GM06990 (cell line): ENCODE measurements around the gene GRK5.

ENCODE experiments used
- DNase-seq: peaks from one replicate; pipeline ENCODE4 v3.0.0-alpha.2; 2011; ENCODE audit not compliant: insufficient read length; ENCODE audit errors: extremely low read depth
- H3K27me3 ChIP-seq: replicated peaks from 2 replicates; pipeline ENCODE4 v1.6.0; 2011; ENCODE audit warnings: low read length; ENCODE audit not compliant: control insufficient read depth, insufficient read depth
- H3K36me3 ChIP-seq: 2 replicates; pipeline ENCODE4 v1.5.1; 2011; ENCODE audit warnings: low read length; ENCODE audit not compliant: control insufficient read depth, insufficient read depth
- H3K4me3 ChIP-seq: replicated peaks from 2 replicates; pipeline ENCODE4 v1.5.1; 2011; ENCODE audit warnings: low read depth, mild to moderate bottlenecking, control low read depth, low read length
- TF ChIP-seq, protein P1 (sequence below): IDR thresholded peaks from 2 replicates; pipeline ENCODE4 v1.5.1; 2011; ENCODE audit warnings: low read length, control low read depth, mild to moderate bottlenecking, inconsistent platforms; ENCODE audit not compliant: insufficient read depth, poor library complexity, severe bottlenecking

GRK5 gene

DNA sequence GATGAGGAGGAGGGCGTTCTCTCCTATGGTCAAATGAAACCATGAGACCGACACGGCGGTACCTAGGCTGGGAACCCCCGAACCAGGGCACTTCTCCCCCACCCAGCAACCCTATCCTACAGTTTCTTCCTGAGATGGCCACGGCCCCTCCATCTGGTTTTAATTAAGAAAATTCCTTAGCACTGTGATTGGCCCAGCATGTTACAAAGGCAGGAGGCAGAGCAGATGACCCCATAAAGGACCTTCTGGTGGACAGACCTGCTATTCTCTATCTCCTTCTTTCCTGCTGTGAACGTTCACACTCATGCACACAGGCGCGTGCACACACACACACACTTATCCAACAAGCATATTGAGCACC lies 205.7 kb downstream of the GRK5 start:
- Histone ChIP-seq H3K4me3 (no peak overlapping the region), H3K27me3 (no peaks in the 10 kb centered on the region), H3K36me3 (peaks cover 7% of the 10 kb centered on the region)
- DNase-seq = no peak
- TF ChIP-seq, protein P1, sequence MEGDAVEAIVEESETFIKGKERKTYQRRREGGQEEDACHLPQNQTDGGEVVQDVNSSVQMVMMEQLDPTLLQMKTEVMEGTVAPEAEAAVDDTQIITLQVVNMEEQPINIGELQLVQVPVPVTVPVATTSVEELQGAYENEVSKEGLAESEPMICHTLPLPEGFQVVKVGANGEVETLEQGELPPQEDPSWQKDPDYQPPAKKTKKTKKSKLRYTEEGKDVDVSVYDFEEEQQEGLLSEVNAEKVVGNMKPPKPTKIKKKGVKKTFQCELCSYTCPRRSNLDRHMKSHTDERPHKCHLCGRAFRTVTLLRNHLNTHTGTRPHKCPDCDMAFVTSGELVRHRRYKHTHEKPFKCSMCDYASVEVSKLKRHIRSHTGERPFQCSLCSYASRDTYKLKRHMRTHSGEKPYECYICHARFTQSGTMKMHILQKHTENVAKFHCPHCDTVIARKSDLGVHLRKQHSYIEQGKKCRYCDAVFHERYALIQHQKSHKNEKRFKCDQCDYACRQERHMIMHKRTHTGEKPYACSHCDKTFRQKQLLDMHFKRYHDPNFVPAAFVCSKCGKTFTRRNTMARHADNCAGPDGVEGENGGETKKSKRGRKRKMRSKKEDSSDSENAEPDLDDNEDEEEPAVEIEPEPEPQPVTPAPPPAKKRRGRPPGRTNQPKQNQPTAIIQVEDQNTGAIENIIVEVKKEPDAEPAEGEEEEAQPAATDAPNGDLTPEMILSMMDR = no peak

DNA sequence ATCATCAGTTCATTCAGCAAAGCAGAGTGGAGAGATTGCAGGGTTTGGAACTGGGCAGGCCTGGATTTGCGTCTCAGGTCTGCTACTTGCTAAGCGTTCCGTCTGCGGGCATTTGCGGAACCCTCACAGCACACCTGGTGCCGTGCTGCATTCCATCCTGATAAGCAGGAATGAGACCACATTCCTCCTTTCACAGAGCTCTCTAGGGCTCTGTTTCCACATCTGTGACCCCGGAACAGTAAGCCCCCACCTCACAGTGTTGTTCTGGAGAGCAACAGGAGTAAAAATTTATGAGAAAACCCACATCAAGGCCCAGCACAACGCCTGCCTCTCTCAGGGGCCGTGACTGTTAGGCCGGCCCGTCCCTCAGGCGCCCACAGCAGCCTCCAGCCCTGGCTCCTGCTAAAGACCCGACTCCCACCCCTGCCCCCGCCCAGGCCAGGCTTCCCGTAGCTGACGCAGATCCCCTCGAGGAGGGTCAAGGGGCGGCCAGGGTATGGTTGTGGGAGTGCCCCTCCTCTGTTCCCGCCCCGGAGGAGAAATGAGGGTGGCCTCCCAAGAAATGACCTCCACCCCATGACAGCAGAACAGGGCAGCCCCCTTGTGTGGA lies 206.2 kb downstream of the GRK5 start:
- Histone ChIP-seq H3K4me3 (no peak overlapping the region), H3K36me3 (peaks cover 7% of the 10 kb centered on the region), H3K27me3 (no peaks in the 10 kb centered on the region)
- TF ChIP-seq, protein P1 = no peak
- DNase-seq = no peak

GRCh38 chr10:119414081-119414611 lies 206.8 kb downstream of the GRK5 start:
- no peak overlapping the region for H3K4me3 ChIP-seq
- TF ChIP-seq, protein P1 = no peak
- no peak for DNase-seq
- H3K27me3 ChIP-seq = no peaks in the 10 kb centered on the region
- H3K36me3 ChIP-seq = peaks cover 7% of the 10 kb centered on the region

- peaks cover 5% of the 10 kb centered on the region for H3K36me3 ChIP-seq
- TF ChIP-seq, protein P1 = no peak
- no peak overlapping the region for H3K4me3 ChIP-seq
- DNase-seq = no peak
- H3K27me3 ChIP-seq = no peaks in the 10 kb centered on the region
These were observed 207.8 kb downstream of the GRK5 start for GRCh38 chr10:119415121-119415520.

DNA sequence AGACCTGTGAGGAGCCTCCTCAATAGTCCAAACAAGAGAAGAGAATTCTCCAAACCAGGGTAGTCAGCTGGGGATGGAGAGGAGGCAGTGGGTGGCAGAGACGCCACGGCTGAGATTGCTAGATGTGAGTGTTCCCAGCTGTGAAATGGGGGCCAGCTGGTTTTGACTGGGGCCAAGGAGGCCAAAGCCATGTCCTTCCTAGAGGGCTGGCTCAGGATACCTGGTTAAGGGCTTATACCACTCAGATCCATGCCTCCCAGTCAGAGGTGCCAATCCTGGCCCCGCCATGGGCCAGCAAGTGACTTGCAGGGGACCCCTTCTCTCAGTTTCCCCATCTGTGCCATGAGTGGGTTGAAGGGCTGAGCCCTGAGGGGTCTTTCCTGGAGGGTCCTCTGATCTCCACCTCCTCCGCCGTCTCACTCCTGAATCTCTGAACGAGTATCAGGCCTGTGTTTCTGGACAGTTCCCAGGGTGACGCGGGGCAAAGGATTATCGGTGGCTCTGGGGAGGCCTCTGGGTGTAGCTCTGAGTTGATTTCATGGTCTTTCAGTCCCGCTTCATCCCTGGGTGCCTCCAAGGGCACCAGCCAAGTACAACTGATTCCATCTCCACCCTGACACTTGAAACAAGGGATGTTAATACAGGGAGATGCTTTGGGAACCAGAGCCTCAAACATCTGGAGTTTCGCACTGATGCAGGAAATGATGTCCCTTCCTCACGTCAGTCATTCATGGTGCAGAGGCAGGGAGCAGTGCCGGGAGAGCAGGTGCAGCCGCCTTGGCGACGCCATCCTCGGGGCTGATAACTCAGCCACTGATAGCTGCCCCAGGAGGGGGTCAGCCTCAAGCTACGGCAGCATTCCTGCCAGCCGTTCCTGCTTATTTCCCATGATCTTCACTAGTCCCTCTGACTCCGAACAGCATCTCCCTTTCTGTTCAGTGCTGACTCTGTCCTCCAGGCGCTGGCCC lies 208.4 kb downstream of the GRK5 start:
- TF ChIP-seq, protein P1 = no peak

More for the DNA sequence above, 208.4 kb downstream of the GRK5 start:
- H3K4me3 ChIP-seq = no peak overlapping the region
- peaks cover 5% of the 10 kb centered on the region for H3K36me3 ChIP-seq
- DNase-seq = no peak
- no peaks in the 10 kb centered on the region for H3K27me3 ChIP-seq
